ENCODE data around the gene CDC26.

Gene CDC26

GRCh38 chr9:113315231-113315630 lies 39.9 kb upstream of the CDC26 start:
- no peak for DNase-seq (ENCODE audit: extremely low spot score)
- ChIA-PET POLR2A (no interaction called here), CTCF (interaction anchor here (1.2 to 1.8 kb wide), 2 partner anchors 8 to 25 kb away, joined by 4 read pairs; partner anchors contain the start of gene WDR31)
- TF ChIP-seq, protein P1, sequence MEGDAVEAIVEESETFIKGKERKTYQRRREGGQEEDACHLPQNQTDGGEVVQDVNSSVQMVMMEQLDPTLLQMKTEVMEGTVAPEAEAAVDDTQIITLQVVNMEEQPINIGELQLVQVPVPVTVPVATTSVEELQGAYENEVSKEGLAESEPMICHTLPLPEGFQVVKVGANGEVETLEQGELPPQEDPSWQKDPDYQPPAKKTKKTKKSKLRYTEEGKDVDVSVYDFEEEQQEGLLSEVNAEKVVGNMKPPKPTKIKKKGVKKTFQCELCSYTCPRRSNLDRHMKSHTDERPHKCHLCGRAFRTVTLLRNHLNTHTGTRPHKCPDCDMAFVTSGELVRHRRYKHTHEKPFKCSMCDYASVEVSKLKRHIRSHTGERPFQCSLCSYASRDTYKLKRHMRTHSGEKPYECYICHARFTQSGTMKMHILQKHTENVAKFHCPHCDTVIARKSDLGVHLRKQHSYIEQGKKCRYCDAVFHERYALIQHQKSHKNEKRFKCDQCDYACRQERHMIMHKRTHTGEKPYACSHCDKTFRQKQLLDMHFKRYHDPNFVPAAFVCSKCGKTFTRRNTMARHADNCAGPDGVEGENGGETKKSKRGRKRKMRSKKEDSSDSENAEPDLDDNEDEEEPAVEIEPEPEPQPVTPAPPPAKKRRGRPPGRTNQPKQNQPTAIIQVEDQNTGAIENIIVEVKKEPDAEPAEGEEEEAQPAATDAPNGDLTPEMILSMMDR (IDR thresholded peaks at IDR 0.05; ENCODE audit: control extremely low read depth, extremely low read depth, low read depth, missing control alignments): no peak

DNA sequence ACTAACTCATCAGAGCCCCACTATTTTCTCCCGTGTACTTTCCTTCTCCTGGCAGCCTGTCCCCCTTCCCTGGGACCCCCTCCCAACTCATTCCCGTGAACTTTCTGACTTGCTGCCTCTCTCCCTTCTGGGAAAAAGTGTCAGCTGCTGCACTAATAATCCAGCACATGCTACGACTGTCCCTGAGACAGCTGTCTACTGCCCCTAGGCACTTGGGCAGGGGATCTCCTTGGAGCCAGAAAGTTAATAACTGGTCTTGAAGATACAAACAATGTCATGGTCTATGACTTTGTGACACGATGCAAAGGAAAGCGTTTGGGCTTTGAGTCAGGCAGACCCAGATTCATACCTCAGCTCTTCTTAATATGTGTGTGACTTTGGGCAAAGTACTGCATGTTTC lies 37.9 kb upstream of the CDC26 start:
- TF ChIP-seq, protein P1 (IDR thresholded peaks at IDR 0.05; ENCODE audit: control extremely low read depth, extremely low read depth, low read depth, missing control alignments): no peak
- POLR2A ChIA-PET: no interaction called here
- CTCF ChIA-PET: interaction anchor here (1.0 to 1.2 kb wide), 2 partner anchors 17 to 342 kb away, joined by 3 read pairs; no protein-coding TSS in a partner anchor
- no peak for DNase-seq (ENCODE audit: extremely low spot score)

DNA sequence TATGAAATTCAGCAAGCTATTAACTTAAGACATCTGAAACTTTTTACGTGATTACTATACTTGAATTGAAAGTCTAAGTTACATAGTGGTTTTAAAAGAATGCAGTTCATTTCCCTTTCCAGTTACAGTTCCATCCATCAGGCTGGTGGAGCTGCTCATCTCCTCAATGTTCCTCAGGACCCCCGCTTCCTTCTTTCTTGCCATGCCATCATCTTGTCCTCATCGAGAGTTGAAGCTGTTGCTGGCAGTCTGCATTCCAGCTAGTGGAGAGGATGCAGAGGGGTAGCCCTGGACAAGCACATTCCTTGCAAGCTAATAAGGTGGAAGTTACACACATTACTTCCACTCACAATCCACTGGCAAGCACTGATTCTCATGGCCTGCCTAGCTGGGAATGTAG lies 36.6 kb upstream of the CDC26 start:
- TF ChIP-seq, protein P1 (IDR thresholded peaks at IDR 0.05; ENCODE audit: control extremely low read depth, extremely low read depth, low read depth, missing control alignments): no peak
- ChIA-PET CTCF (interaction anchor here (0.7 to 3.6 kb wide), 7 partner anchors 16 to 347 kb away, joined by 3 to 14 read pairs (median 3); partner anchors contain the start of gene ALAD), POLR2A (no interaction called here)
- no peak for DNase-seq (ENCODE audit: extremely low spot score)

GRCh38 chr9:113310538-113310937 lies 35.2 kb upstream of the CDC26 start:
- TF ChIP-seq, protein P1 (IDR thresholded peaks at IDR 0.05; ENCODE audit: control extremely low read depth, extremely low read depth, low read depth, missing control alignments): no peak
- no peak for DNase-seq (ENCODE audit: extremely low spot score)
- ChIA-PET CTCF (interaction anchor here (0.8 to 3.6 kb wide), 6 partner anchors 35 to 349 kb away, joined by 3 to 14 read pairs (median 7); partner anchors contain the start of genes ALAD, CDC26 and PRPF4), POLR2A (interaction anchor here (0.6 kb wide), 1 partner anchor 12 kb away, joined by 4 read pairs; no protein-coding TSS in a partner anchor)

DNA sequence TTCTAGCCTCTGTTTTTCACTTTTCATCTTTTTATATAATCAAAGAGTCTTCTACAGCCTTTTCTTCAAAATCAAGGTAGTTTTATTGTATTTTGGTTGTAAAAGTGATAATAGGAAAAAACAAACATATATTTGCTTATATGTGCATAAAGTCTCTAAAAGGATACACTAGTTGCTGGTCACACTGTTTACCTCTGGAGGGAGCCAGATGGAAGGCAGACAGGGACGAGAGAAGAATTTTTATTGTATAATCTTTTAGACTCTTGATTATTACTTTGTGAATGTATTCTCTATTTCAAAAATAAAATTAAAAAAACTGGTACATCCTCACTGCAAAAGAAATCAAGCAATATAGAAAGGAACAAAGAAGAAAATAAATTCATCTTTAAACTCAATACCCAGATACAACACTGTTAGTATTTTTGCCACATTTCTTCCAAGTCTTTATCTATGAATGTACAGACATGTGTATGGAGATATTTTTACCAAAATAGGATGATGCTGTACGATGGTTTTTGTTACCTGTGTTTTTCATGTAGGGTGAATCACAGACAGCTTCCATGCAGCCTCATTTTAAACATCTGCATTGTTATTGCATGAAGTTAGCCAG lies 33.9 kb upstream of the CDC26 start:
- TF ChIP-seq, protein P1 (IDR thresholded peaks at IDR 0.05; ENCODE audit: control extremely low read depth, extremely low read depth, low read depth, missing control alignments): peak; percentile 72
- DNase-seq (ENCODE audit: extremely low spot score): peak; percentile 62
- POLR2A ChIA-PET: no interaction called here
- CTCF ChIA-PET: interaction anchor here (0.8 to 3.6 kb wide), 8 partner anchors 9 to 346 kb away, joined by 3 to 14 read pairs (median 5); partner anchors contain the start of genes ALAD, CDC26 and PRPF4

- TF ChIP-seq, protein P1 (IDR thresholded peaks at IDR 0.05; ENCODE audit: control extremely low read depth, extremely low read depth, low read depth, missing control alignments): no peak
- no peak for DNase-seq (ENCODE audit: extremely low spot score)
- ChIA-PET POLR2A (no interaction called here), CTCF (interaction anchor here (1.3 kb wide), 1 partner anchor 18 kb away, joined by 3 read pairs; no protein-coding TSS in a partner anchor)
Observed at GRCh38 chr9:113307396-113307975, 32.1 kb upstream of the CDC26 start.
